HepG2 (cell line): ENCODE results near the gene DNM1. TPM values are rescaled to one million over a fixed set of nuclear protein-coding genes. Genes with fewer than 3 reads are reported as not detected.

Source experiments
- ATAC-seq: fragments of 200-7000 bp; cut with Tn5 transposase; 3 replicates; pipeline ENCODE4 v1.9.1; 2020; ENCODE audit warnings: mild to moderate bottlenecking, moderate library complexity
- BruUV-seq: library from RNA; stranded (reverse); fragments of 400-500 nt; replicated peaks from 2 replicates; lab custom pipeline; 2021; lab: Mats Ljungman, UMichigan
- CTCF ChIA-PET: fragments of 300-600 bp; formaldehyde crosslinking; extraction: SDS; loops from one replicate; lab custom pipeline; 2021; ENCODE audit warnings: low total read pairs, inconsistent platforms, low intra/inter-chr PET ratio; lab: Yijun Ruan, JAX
- POLR2A ChIA-PET: fragments of 350-600 bp; sonication (Branson Sonifier 250); formaldehyde crosslinking; loops from one replicate; lab custom pipeline; 2020; ENCODE audit warnings: antibody characterized with exemption, inconsistent platforms; lab: Yijun Ruan, JAX
- DNase-seq: peaks from one replicate; pipeline ENCODE4 v3.0.0-alpha.2; 2015; ENCODE audit warnings: low spot score
- FAIRE-seq: peaks from 3 replicates; lab custom pipeline; 2011; peaks lifted over from hg19 to GRCh38; lab: Jason Lieb, UNC
- H2AFZ ChIP-seq: one replicate; pipeline ENCODE4 v1.6.1; 2011; ENCODE audit warnings: low read length, inconsistent platforms
- H3K27ac ChIP-seq: fragments of 300-600 bp; 3 replicates; pipeline ENCODE4 v1.8.0; 2011; ENCODE audit warnings: mixed run types, mild to moderate bottlenecking, mixed read lengths, low read length, inconsistent platforms; ENCODE audit not compliant: insufficient read depth; ENCODE audit errors: extremely low read length
- H3K27me3 ChIP-seq, 2 experiments: fragments of 200-600 bp in 1 of 2; 2 replicates in 1 of 2; 3 replicates in 1 of 2; pipeline versions ENCODE4 v1.6.0 to v1.8.0; 2011; ENCODE audit warnings: low read length in 2 of 2, mild to moderate bottlenecking in 2 of 2, moderate library complexity in 2 of 2, inconsistent platforms in 1 of 2; ENCODE audit not compliant: insufficient read depth in 2 of 2, control insufficient read depth in 1 of 2
- H3K36me3 ChIP-seq, 2 experiments: fragments of 200-600 bp in 1 of 2; replicated peaks in 1 of 2; 2 replicates in 1 of 2; 3 replicates in 1 of 2; pipeline versions ENCODE4 v1.5.1 to v1.8.0; 2011; ENCODE audit warnings: low read length in 2 of 2, inconsistent platforms in 1 of 2; ENCODE audit not compliant: insufficient read depth in 2 of 2, control insufficient read depth in 1 of 2
- H3K4me1 ChIP-seq: 2 replicates; pipeline ENCODE4 v1.5.1; 2012; ENCODE audit warnings: low read length, inconsistent platforms; ENCODE audit not compliant: insufficient read depth
- H3K4me2 ChIP-seq: 2 replicates; pipeline ENCODE4 v1.6.0; 2011; ENCODE audit warnings: low read depth, low read length, inconsistent platforms
- H3K4me3 ChIP-seq, 3 experiments: fragments of 200-600 bp in 1 of 3; sonication (generic), shearing (Covaris generic) in 1 of 3; replicated peaks in 1 of 3; 2 replicates each; pipeline ENCODE4 v1.5.1; 2011 to 2016; ENCODE audit warnings: low read length in 3 of 3, inconsistent platforms in 2 of 3, low read depth in 2 of 3, mild to moderate bottlenecking in 2 of 3, control low read depth in 1 of 3, mixed read lengths in 1 of 3; ENCODE audit not compliant: insufficient read depth in 1 of 3
- H3K79me2 ChIP-seq: one replicate; pipeline ENCODE4 v1.6.1; 2011; ENCODE audit warnings: low read length, inconsistent platforms; ENCODE audit not compliant: insufficient read depth
- H3K9ac ChIP-seq: 2 replicates; pipeline ENCODE4 v1.6.0; 2011; ENCODE audit warnings: mild to moderate bottlenecking, low read depth, low read length, inconsistent platforms; ENCODE audit not compliant: insufficient read depth
- H3K9me3 ChIP-seq: 2 replicates; pipeline ENCODE4 v1.5.1; 2012; ENCODE audit warnings: mild to moderate bottlenecking, low read length
- H4K20me1 ChIP-seq: 2 replicates; pipeline ENCODE4 v1.6.0; 2011; ENCODE audit warnings: inconsistent platforms, mild to moderate bottlenecking, low read length, moderate library complexity; ENCODE audit not compliant: insufficient read depth
- GFI1 ChIP-seq: sonication (generic); formaldehyde crosslinking; IDR thresholded peaks from 2 replicates; pipeline ENCODE4 v1.5.0; 2020; ENCODE audit warnings: missing genetic modification reagents, mild to moderate bottlenecking, borderline replicate concordance
- GMEB2 ChIP-seq: IDR thresholded peaks from 2 replicates; pipeline ENCODE4 v1.6.1; 2016; ENCODE audit warnings: missing biosample characterization, missing genetic modification reagents, low read depth
- PBX3 ChIP-seq: sonication (generic); formaldehyde crosslinking; IDR thresholded peaks from 2 replicates; pipeline ENCODE4 v1.8.1; 2023; ENCODE audit warnings: missing genetic modification reagents, inconsistent platforms, borderline replicate concordance
- SAFB2 ChIP-seq: sonication (generic); formaldehyde crosslinking; IDR thresholded peaks from 2 replicates; pipeline ENCODE4 v1.5.1; 2020; ENCODE audit warnings: missing genetic modification reagents, low read depth, mild to moderate bottlenecking, borderline replicate concordance
- SMARCC2 ChIP-seq: fragments of 450-650 bp; IDR thresholded peaks from 2 replicates; pipeline ENCODE4 v1.6.1; 2017; ENCODE audit warnings: antibody characterized with exemption, mild to moderate bottlenecking
- ZBTB4 ChIP-seq: sonication (generic); formaldehyde crosslinking; IDR thresholded peaks from 2 replicates; pipeline ENCODE4 v1.4.0; 2020; ENCODE audit warnings: missing genetic modification reagents, mild to moderate bottlenecking, borderline replicate concordance
- ZKSCAN1 ChIP-seq: fragments of 150-350 bp; IDR thresholded peaks from 2 replicates; pipeline ENCODE4 v1.6.1; 2014; ENCODE audit warnings: low read length
- ZNF205 ChIP-seq: IDR thresholded peaks from 2 replicates; pipeline ENCODE4 v1.6.1; 2018; ENCODE audit warnings: missing biosample characterization, missing genetic modification reagents
- ZNF234 ChIP-seq: sonication (generic); formaldehyde crosslinking; conservative IDR thresholded peaks from 2 replicates; pipeline ENCODE4 v1.5.1; 2020; ENCODE audit warnings: mild to moderate bottlenecking, missing genetic modification reagents
- WGBS: methylation state at CpG from one replicate; pipeline ENCODE4 v1.1.6; 2017; ENCODE audit warnings: low lambda C conversion rate; 5-methylcytosine and 5-hydroxymethylcytosine counted together
- in situ Hi-C: cut with HindIII; loops from 2 replicates; pipeline ENCODE4 v1.10.0; 2017; ENCODE audit warnings: low pct_unique_long_range_greater_than_20kb; ENCODE audit not compliant: extremely low pct_ligation_motif_present
- intact Hi-C: fragments of 100-400 bp; cut with micrococcal nuclease; formaldehyde crosslinking; loops from one replicate; pipeline ENCODE4 v1.10.0; 2022; ENCODE audit not compliant: unreplicated experiment
- polyA plus RNA-seq, 8 experiments: library from polyadenylated mRNA; depleted of rRNA in 3 of 8; stranded (reverse) in 7 of 8; unstranded in 1 of 8; fragments of >200 nt; fragmentation: Illumina TruSeq in 4 of 8; extraction: Trizol in 4 of 8; gene quantifications; 2 replicates each; pipeline versions ENCODE4 v1.2.1 to v1.2.3, GENCODE V29; 2011 to 2016; ENCODE audit warnings: low read depth in 4 of 8, missing spikeins in 1 of 8, mixed read lengths in 1 of 8; ENCODE audit not compliant: insufficient read depth in 1 of 8
- total RNA-seq, 5 experiments: library from RNA; depleted of rRNA; stranded (reverse); fragments of >200 nt; fragmentation: Illumina TruSeq; extraction: Trizol; gene quantifications; 2 replicates each; pipeline ENCODE4 v1.2.3, GENCODE V29; 2016; ENCODE audit warnings: low read depth in 1 of 5
- TF ChIP-seq, protein P1 (sequence below): sonication (generic); formaldehyde crosslinking; IDR thresholded peaks from 2 replicates; pipeline ENCODE4 v1.5.0; 2020; ENCODE audit warnings: missing genetic modification reagents
- TF ChIP-seq, protein P2 (sequence below): sonication (generic); formaldehyde crosslinking; conservative IDR thresholded peaks from 2 replicates; pipeline ENCODE4 v1.4.0; 2020; ENCODE audit warnings: missing genetic modification reagents
- TF ChIP-seq, protein P3 (sequence below): sonication (generic); formaldehyde crosslinking; IDR thresholded peaks from 2 replicates; pipeline ENCODE4 v1.4.0; 2020; ENCODE audit warnings: missing genetic modification reagents, borderline replicate concordance

The DNM1 gene
- total and polyA plus RNA-seq, 2 of the 13 experiments (the other 11 are each of a cell fraction or from before 2014, with no cell fraction given) = 0.13 to 0.58 TPM

GRCh38 chr9:128204858-128205257 is 1.7 kb downstream of the DNM1 start:
- no peak for FAIRE-seq
- no peak for ATAC-seq
- BruUV-seq = no TSS peak
- WGBS = 51% methylated on average over 4 of the region's 7 CpGs
- in situ Hi-C loops = no loop called here
- ChIA-PET POLR2A (no interaction called here), CTCF (no interaction called here)
- no peak overlapping the region for H2AFZ ChIP-seq
- H3K27ac ChIP-seq = no peak overlapping the region
- no peaks in the 10 kb centered on the region for H3K36me3 ChIP-seq
- no peak overlapping the region for H3K9ac ChIP-seq
- H3K9me3 ChIP-seq = no peaks in the 10 kb centered on the region
- DNase-seq = no peak
- no peaks in the 10 kb centered on the region for H4K20me1 ChIP-seq
- no peak overlapping the region for H3K4me3 ChIP-seq
- H3K79me2 ChIP-seq = no peaks in the 10 kb centered on the region
- 0 out of 2 replicates have a peak overlapping the region, but pooled peaks have one; percentile 92 for H3K4me2 ChIP-seq
- peaks cover 6 to 29% of the 10 kb centered on the region in 2 experiments; a peak in 4 of 5 replicates for H3K27me3 ChIP-seq
- peaks cover 51% of the 10 kb centered on the region for H3K4me1 ChIP-seq
- intact Hi-C loops = no loop called here
- TF ChIP-seq ZNF234 (CRISPR knock-in tag) (no peak), ZBTB4 (no peak), SMARCC2 (no peak), GFI1 (CRISPR knock-in tag) (no peak), ZKSCAN1 (no peak), GMEB2 (CRISPR knock-in tag) (no peak), PBX3 (CRISPR knock-in tag) (no peak), ZNF205 (CRISPR knock-in tag) (no peak), SAFB2 (CRISPR knock-in tag) (no peak)
- TF ChIP-seq, protein P1, sequence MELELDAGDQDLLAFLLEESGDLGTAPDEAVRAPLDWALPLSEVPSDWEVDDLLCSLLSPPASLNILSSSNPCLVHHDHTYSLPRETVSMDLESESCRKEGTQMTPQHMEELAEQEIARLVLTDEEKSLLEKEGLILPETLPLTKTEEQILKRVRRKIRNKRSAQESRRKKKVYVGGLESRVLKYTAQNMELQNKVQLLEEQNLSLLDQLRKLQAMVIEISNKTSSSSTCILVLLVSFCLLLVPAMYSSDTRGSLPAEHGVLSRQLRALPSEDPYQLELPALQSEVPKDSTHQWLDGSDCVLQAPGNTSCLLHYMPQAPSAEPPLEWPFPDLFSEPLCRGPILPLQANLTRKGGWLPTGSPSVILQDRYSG (CRISPR knock-in tag) = no peak
- TF ChIP-seq, protein P2, sequence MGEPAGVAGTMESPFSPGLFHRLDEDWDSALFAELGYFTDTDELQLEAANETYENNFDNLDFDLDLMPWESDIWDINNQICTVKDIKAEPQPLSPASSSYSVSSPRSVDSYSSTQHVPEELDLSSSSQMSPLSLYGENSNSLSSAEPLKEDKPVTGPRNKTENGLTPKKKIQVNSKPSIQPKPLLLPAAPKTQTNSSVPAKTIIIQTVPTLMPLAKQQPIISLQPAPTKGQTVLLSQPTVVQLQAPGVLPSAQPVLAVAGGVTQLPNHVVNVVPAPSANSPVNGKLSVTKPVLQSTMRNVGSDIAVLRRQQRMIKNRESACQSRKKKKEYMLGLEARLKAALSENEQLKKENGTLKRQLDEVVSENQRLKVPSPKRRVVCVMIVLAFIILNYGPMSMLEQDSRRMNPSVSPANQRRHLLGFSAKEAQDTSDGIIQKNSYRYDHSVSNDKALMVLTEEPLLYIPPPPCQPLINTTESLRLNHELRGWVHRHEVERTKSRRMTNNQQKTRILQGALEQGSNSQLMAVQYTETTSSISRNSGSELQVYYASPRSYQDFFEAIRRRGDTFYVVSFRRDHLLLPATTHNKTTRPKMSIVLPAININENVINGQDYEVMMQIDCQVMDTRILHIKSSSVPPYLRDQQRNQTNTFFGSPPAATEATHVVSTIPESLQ = no peak
- TF ChIP-seq, protein P3, sequence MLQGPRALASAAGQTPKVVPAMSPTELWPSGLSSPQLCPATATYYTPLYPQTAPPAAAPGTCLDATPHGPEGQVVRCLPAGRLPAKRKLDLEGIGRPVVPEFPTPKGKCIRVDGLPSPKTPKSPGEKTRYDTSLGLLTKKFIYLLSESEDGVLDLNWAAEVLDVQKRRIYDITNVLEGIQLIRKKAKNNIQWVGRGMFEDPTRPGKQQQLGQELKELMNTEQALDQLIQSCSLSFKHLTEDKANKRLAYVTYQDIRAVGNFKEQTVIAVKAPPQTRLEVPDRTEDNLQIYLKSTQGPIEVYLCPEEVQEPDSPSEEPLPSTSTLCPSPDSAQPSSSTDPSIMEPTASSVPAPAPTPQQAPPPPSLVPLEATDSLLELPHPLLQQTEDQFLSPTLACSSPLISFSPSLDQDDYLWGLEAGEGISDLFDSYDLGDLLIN (CRISPR knock-in tag) = no peak
